GM19025 (cell line): Measurements from ENCODE around the gene CD83.
"Not testable (repeated sequence)": the region's sequence is repeated elsewhere in the genome, so short reads cannot be mapped to it uniquely, and the experiment has no call there.

Experiments
- ATAC-seq: cut with Tn5 transposase; IDR thresholded peaks from one replicate; pipeline ENCODE4 v1.9.1; 2021; ENCODE audit warnings: mild to moderate bottlenecking, low read depth, moderate library complexity; ENCODE audit not compliant: unreplicated experiment

CD83 gene

GRCh38 chr6:14146506-14147096 is 29.0 kb downstream of the CD83 start:
- ATAC-seq: no peak

- no peak for ATAC-seq
Observed at GRCh38 chr6:14147891-14148290, 30.3 kb downstream of the CD83 start.

GRCh38 chr6:14148471-14148870 is 30.9 kb downstream of the CD83 start:
- ATAC-seq: no peak

GRCh38 chr6:14149053-14149738 is 31.6 kb downstream of the CD83 start:
- ATAC-seq: no peak

- no peak for ATAC-seq
Observed at GRCh38 chr6:14149739-14150130, 32.2 kb downstream of the CD83 start.

- not testable (repeated sequence) for ATAC-seq
Observed at GRCh38 chr6:14151300-14151699, 33.7 kb downstream of the CD83 start.

GRCh38 chr6:14151773-14152172 is 34.2 kb downstream of the CD83 start:
- ATAC-seq: no peak

GRCh38 chr6:14153228-14153627 is 35.7 kb downstream of the CD83 start:
- ATAC-seq: no peak

- ATAC-seq: no peak
Observed at GRCh38 chr6:14159090-14159489, 41.5 kb downstream of the CD83 start.

- ATAC-seq: no peak
Observed at GRCh38 chr6:14162826-14163225, 45.3 kb downstream of the CD83 start.

GRCh38 chr6:14165091-14165490 is 47.5 kb downstream of the CD83 start:
- ATAC-seq: no peak

- no peak for ATAC-seq
Observed at GRCh38 chr6:14166839-14167238, 49.3 kb downstream of the CD83 start.

- ATAC-seq: no peak
Observed at GRCh38 chr6:14170128-14170527, 52.6 kb downstream of the CD83 start.

GRCh38 chr6:14172562-14172961 is 55.0 kb downstream of the CD83 start:
- no peak for ATAC-seq

GRCh38 chr6:14174226-14174625 is 56.7 kb downstream of the CD83 start:
- ATAC-seq: no peak

- ATAC-seq: no peak
Observed at GRCh38 chr6:14174996-14175395, 57.4 kb downstream of the CD83 start.

- no peak for ATAC-seq
Observed at GRCh38 chr6:14176429-14176828, 58.9 kb downstream of the CD83 start.

GRCh38 chr6:14177413-14178082 is 60.0 kb downstream of the CD83 start:
- no peak for ATAC-seq

- ATAC-seq: no peak
Observed at GRCh38 chr6:14178083-14178445, 60.5 kb downstream of the CD83 start.

- no peak for ATAC-seq
Observed at GRCh38 chr6:14180609-14181008, 63.0 kb downstream of the CD83 start.

GRCh38 chr6:14182916-14183315 is 65.3 kb downstream of the CD83 start:
- no peak for ATAC-seq
